ENCODE results near the gene NFIL3. TPM values are rescaled to one million over a fixed set of nuclear protein-coding genes. Genes with fewer than 3 reads are reported as not detected.

Gene NFIL3
- total and polyA plus RNA-seq, 5 donors = 26.7 to 44.5 (median 32.7) TPM

DNA sequence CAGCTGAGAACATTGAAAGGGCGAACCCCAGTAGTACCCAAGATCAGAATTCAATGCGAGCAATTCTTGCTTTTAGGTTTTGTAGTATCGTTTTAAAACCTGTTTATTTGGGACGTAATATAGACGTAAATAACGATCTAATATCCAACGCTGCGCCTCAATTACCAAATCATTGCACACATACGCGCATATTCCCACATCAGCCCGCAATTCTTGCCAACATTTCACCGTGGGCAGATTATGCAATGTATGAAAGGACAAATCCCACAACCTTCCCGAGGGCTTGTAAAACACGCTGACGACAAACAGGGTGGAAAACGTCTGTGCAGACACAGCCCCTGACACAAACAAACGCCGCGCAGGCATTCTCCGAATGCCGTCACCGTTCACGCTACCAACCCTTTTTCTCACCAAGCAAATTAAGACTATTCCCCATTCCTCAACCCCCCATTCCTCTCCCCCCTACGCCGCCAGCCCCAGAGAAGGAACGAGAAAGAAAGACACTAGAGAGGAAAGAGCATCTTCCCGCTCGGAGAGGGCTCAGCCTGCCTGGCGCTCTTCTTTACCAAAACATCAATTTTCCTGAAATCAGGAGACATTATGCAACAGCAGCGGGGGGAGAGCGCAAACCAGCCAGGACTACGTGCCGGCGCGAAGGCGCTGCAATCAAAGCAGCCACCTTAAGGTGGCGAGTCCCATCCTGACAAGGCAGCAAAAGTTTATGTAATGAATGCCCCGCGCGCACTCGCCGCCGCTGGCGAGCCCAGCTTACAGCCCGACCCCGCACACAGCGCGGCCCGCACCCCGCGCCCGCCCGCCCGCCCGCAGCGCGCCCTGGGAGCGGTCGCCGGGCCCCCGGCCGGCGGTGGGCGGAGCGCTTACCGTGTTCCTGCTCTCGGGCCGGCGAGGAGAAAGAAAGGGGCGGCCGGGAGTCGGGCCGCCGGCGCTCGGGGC, 597 bp downstream of the NFIL3 start:
- peak overlapping the region; percentile 100 for H3K4me3 ChIP-seq (ENCODE audit: low read length)
- intact Hi-C loops (cut with DNase I) = loop anchor here (5.0 to 10.0 kb wide), 6 partner anchors 58 to 388 kb away; partner anchors contain the start of gene AUH (in 2 of the 4)
- H3K27me3 ChIP-seq (ENCODE audit: control insufficient read depth, insufficient read depth) = no peaks in the 10 kb centered on the region
- DNase-seq = peak; percentile 68 to 83 (median 83)
- peak; percentile 4 to 10 for ATAC-seq
- WGBS = under 1% methylated on average over 75 of the region's 76 CpGs
- peaks cover 9% of the 10 kb centered on the region for H3K4me1 ChIP-seq (ENCODE audit: control insufficient read depth, insufficient read depth, low read length)
- no peaks in the 10 kb centered on the region for H3K9me3 ChIP-seq (ENCODE audit: control insufficient read depth, low read length)
- H3K27ac ChIP-seq (ENCODE audit: low read length) = peak overlapping the region; percentile 97

- Histone ChIP-seq H3K9me3 (ENCODE audit: control insufficient read depth, low read length) (no peaks in the 10 kb centered on the region), H3K4me1 (ENCODE audit: control insufficient read depth, insufficient read depth, low read length) (peaks cover 9% of the 10 kb centered on the region), H3K27ac (ENCODE audit: low read length) (peak overlapping the region; percentile 97), H3K27me3 (ENCODE audit: control insufficient read depth, insufficient read depth) (no peaks in the 10 kb centered on the region), H3K4me3 (ENCODE audit: low read length) (peak overlapping the region; percentile 100)
- 2% methylated on average over 16 of the region's 16 CpGs for WGBS
- peak in 1 of 2 donors; percentile 15 for ATAC-seq
- intact Hi-C loops (cut with DNase I) = loop anchor here (5.0 to 10.0 kb wide), 6 partner anchors 57 to 387 kb away; partner anchors contain the start of gene AUH (in 2 of the 4)
- peak in 2 of 3 donors; percentile 58 for DNase-seq
These were observed 1.5 kb downstream of the NFIL3 start for GRCh38 chr9:91421971-91422757.

GRCh38 chr9:91421128-91421765, 2.4 kb downstream of the NFIL3 start:
- 1% methylated on average over 69 of the region's 69 CpGs for WGBS
- Histone ChIP-seq H3K4me1 (ENCODE audit: control insufficient read depth, insufficient read depth, low read length) (peaks cover 9% of the 10 kb centered on the region), H3K4me3 (ENCODE audit: low read length) (peak overlapping the region; percentile 100), H3K9me3 (ENCODE audit: control insufficient read depth, low read length) (no peaks in the 10 kb centered on the region), H3K27ac (ENCODE audit: low read length) (peak overlapping the region; percentile 96), H3K27me3 (ENCODE audit: control insufficient read depth, insufficient read depth) (no peaks in the 10 kb centered on the region)
- intact Hi-C loops (cut with DNase I) = loop anchor here (5.0 to 10.0 kb wide), 6 partner anchors 56 to 386 kb away; partner anchors contain the start of gene AUH (in 2 of the 4)
- DNase-seq = peak; percentile 49 to 75 (median 72)
- ATAC-seq = peak in 1 of 2 donors; percentile 11

GRCh38 chr9:91420501-91421127, 3.0 kb downstream of the NFIL3 start:
- Histone ChIP-seq H3K9me3 (ENCODE audit: control insufficient read depth, low read length) (no peaks in the 10 kb centered on the region), H3K27me3 (ENCODE audit: control insufficient read depth, insufficient read depth) (no peaks in the 10 kb centered on the region), H3K4me1 (ENCODE audit: control insufficient read depth, insufficient read depth, low read length) (peaks cover 10% of the 10 kb centered on the region), H3K4me3 (ENCODE audit: low read length) (peak overlapping the region; percentile 100), H3K27ac (ENCODE audit: low read length) (peak overlapping the region; percentile 96)
- DNase-seq (no peak), ATAC-seq (no peak)
- intact Hi-C loops (cut with DNase I) = loop anchor here (5.0 to 10.0 kb wide), 6 partner anchors 56 to 386 kb away; partner anchors contain the start of gene AUH (in 2 of the 4)
- WGBS = 39% methylated on average over 16 of the region's 16 CpGs

- DNase-seq = peak in 1 of 3 donors; percentile 71
- H3K4me1 ChIP-seq (ENCODE audit: control insufficient read depth, insufficient read depth, low read length) = peaks cover 10% of the 10 kb centered on the region
- WGBS = 62% methylated on average over 10 of the region's 10 CpGs
- intact Hi-C loops (cut with DNase I) = loop anchor here (5.0 to 10.0 kb wide), 6 partner anchors 55 to 385 kb away; partner anchors contain the start of gene AUH (in 2 of the 4)
- H3K4me3 ChIP-seq (ENCODE audit: low read length) = no peak overlapping the region
- H3K9me3 ChIP-seq (ENCODE audit: control insufficient read depth, low read length) = no peaks in the 10 kb centered on the region
- peak overlapping the region; percentile 76 for H3K27ac ChIP-seq (ENCODE audit: low read length)
- no peak for ATAC-seq
- no peaks in the 10 kb centered on the region for H3K27me3 ChIP-seq (ENCODE audit: control insufficient read depth, insufficient read depth)
These were observed 4.1 kb downstream of the NFIL3 start for GRCh38 chr9:91419222-91420191.

GRCh38 chr9:91418215-91418610, 5.4 kb downstream of the NFIL3 start:
- H3K27ac ChIP-seq (ENCODE audit: low read length) = no peak overlapping the region
- no peaks in the 10 kb centered on the region for H3K9me3 ChIP-seq (ENCODE audit: control insufficient read depth, low read length)
- intact Hi-C loops (cut with DNase I) = no loop called here
- H3K4me1 ChIP-seq (ENCODE audit: control insufficient read depth, insufficient read depth, low read length) = peaks cover 10% of the 10 kb centered on the region
- H3K27me3 ChIP-seq (ENCODE audit: control insufficient read depth, insufficient read depth) = no peaks in the 10 kb centered on the region
- DNase-seq (no peak), ATAC-seq (no peak)
- no peak overlapping the region for H3K4me3 ChIP-seq (ENCODE audit: low read length)

DNA sequence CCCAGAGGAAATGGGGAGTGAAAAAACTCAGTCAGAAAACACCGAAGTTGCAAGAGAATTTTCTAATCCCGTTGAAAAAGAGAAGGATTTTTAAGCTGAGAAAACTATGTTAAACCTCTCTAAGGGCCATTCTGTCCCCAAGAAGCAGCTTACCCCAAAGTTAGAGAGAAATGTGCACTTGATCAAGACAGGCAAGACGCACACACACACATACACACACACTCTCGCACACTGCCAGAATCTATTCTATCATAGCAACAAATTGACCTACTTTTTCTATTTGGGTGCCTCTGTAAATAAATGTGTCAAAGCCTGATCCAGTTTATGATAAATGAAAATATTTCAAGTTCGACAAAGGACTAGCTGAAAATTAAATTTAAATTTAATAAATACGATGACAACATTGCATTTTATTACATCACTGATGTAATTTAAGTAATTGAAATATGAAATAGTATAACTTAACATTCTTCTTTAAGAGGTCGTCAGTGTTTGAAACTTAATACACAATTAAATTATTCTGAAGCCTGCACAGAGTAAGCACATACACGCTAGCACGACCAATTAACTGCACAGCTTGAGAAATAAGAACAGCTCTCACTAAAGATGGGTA, 5.9 kb downstream of the NFIL3 start:
- Histone ChIP-seq H3K4me1 (ENCODE audit: control insufficient read depth, insufficient read depth, low read length) (peaks cover 10% of the 10 kb centered on the region), H3K27ac (ENCODE audit: low read length) (no peak overlapping the region), H3K27me3 (ENCODE audit: control insufficient read depth, insufficient read depth) (no peaks in the 10 kb centered on the region), H3K4me3 (ENCODE audit: low read length) (no peak overlapping the region), H3K9me3 (ENCODE audit: control insufficient read depth, low read length) (no peaks in the 10 kb centered on the region)
- intact Hi-C loops (cut with DNase I) = no loop called here
- 76% methylated on average over 9 of the region's 9 CpGs for WGBS
- DNase-seq (no peak), ATAC-seq (no peak)

GRCh38 chr9:91416096-91416712, 7.4 kb downstream of the NFIL3 start:
- 83% methylated on average over 4 of the region's 4 CpGs for WGBS
- intact Hi-C loops (cut with DNase I) = no loop called here
- Histone ChIP-seq H3K27me3 (ENCODE audit: control insufficient read depth, insufficient read depth) (no peaks in the 10 kb centered on the region), H3K9me3 (ENCODE audit: control insufficient read depth, low read length) (no peaks in the 10 kb centered on the region), H3K27ac (ENCODE audit: low read length) (no peak overlapping the region), H3K4me3 (ENCODE audit: low read length) (no peak overlapping the region), H3K4me1 (ENCODE audit: control insufficient read depth, insufficient read depth, low read length) (peaks cover 10% of the 10 kb centered on the region)
- DNase-seq (no peak), ATAC-seq (no peak)

- no peak overlapping the region for H3K27ac ChIP-seq (ENCODE audit: low read length)
- WGBS = 87% methylated on average over 3 of the region's 3 CpGs
- H3K27me3 ChIP-seq (ENCODE audit: control insufficient read depth, insufficient read depth) = no peaks in the 10 kb centered on the region
- DNase-seq = no peak
- no peaks in the 10 kb centered on the region for H3K9me3 ChIP-seq (ENCODE audit: control insufficient read depth, low read length)
- no peak for ATAC-seq
- intact Hi-C loops (cut with DNase I) = no loop called here
- peaks cover 7% of the 10 kb centered on the region for H3K4me1 ChIP-seq (ENCODE audit: control insufficient read depth, insufficient read depth, low read length)
- H3K4me3 ChIP-seq (ENCODE audit: low read length) = no peak overlapping the region
These were observed 8.3 kb downstream of the NFIL3 start for GRCh38 chr9:91415290-91415689.
